ENCODE measurements around the gene DIPK1C.

The DIPK1C gene

DNA sequence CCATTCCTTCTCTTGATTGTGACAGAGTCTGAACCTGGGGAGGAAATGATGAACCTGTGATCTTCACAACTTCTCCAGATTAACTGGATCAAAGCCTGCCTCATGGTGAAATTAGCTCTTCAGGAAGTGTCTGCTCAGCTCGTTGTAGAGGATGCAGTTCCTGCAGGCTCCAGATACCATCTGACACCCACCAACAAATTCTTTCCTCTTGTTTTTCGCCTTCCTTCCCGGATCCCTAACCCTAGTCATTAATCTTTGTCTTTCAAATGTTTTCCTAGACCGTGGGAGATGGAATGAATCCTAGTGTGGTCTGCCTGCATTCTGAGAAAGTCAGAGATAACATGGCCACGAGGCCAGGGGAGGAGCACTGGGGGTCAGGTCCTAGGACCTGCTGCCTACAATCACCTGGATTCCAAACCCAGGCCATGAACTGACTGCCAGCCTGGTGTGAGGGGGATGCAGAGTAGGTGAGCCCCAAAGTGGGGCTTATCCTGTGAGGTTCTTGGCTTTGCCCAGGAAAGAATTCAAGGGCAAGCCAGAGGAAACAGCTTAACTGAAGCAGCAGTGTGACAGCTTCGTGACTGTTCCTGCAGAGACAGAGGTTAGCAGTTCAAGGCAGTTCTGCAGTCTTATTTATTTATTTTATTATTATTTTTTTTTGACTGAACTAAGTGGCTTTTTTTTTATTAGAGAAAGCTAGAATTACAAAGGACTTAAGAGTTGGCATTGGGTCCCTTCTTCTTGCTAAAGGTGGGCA is 67.8 kb downstream of the DIPK1C start:
- H3K4me1 ChIP-seq, result peaks cover 73% of the 10 kb centered on the region
- H4K20me1 ChIP-seq, result no peaks in the 10 kb centered on the region
- H3K36me3 ChIP-seq, result no peaks in the 10 kb centered on the region
- peak overlapping the region; percentile 43 for H3K4me2 ChIP-seq
- peaks cover 27% of the 10 kb centered on the region for H3K9me3 ChIP-seq
- no peak overlapping the region for H3K9ac ChIP-seq
- H3K27me3 ChIP-seq, result no peaks in the 10 kb centered on the region
- no peak for TF ChIP-seq Cebpa-rat (IDR thresholded peaks at IDR 0.05)
- H3K27ac ChIP-seq, result peak overlapping the region; percentile 58
- H3K4me3 ChIP-seq, result no peak overlapping the region

DNA sequence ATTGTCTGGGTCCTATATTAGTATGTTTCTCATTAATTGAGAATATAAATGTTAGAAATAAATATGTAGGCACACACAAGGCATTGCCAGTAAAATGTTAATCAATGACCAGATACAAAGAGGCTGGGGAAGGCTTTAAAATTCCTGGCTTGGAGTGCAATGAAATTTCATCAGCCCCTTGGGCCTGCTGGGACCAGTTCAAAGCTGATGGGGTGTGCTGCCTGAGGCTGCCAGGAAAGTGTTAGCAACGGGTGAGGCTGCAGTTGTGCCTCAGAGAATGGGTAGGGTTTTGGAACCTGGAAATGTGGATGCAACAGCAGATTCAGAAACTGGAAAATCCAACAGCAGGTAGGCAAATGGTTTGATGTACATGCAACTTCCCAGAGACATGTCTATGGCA is 68.9 kb downstream of the DIPK1C start:
- H3K9ac ChIP-seq, result no peak overlapping the region
- no peaks in the 10 kb centered on the region for H3K36me3 ChIP-seq
- no peak for TF ChIP-seq Cebpa-rat (IDR thresholded peaks at IDR 0.05)
- no peak overlapping the region for H3K4me3 ChIP-seq
- H3K9me3 ChIP-seq, result peaks cover 17% of the 10 kb centered on the region
- H3K4me2 ChIP-seq, result no peak overlapping the region; the same call in 1 of the 2 replicates
- H3K27me3 ChIP-seq, result no peaks in the 10 kb centered on the region
- H4K20me1 ChIP-seq, result no peaks in the 10 kb centered on the region
- peaks cover 68% of the 10 kb centered on the region for H3K4me1 ChIP-seq
- peak overlapping the region; percentile 58; the same call in 1 of the 2 replicates for H3K27ac ChIP-seq

DNA sequence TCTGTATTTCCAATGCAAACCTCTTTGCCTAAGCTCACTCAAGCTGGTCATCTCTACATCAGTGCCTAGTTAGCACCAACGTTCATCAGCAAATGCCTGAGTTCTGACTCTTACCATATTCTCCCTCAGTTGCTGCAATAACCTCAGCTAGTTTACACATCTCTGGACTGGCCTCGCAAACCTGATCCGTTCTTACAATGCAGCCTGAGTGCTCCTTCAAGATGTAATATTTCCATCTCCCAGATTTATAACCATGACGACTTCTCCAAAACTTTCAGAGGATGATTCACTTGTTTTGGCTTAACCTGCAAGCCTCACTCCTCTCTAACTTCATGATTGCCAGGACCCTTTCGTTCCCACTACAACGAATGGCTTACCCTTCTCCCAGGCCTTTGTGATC is 69.7 kb downstream of the DIPK1C start:
- H3K36me3 ChIP-seq, result 0 out of 2 replicates have a peak, but pooled peaks cover 4% of the 10 kb centered on the region

More for the DNA sequence above, 69.7 kb downstream of the DIPK1C start:
- Histone ChIP-seq H3K27ac (no peak overlapping the region), H3K9me3 (peaks cover 21% of the 10 kb centered on the region), H3K27me3 (no peaks in the 10 kb centered on the region), H3K4me1 (peaks cover 64% of the 10 kb centered on the region), H4K20me1 (no peaks in the 10 kb centered on the region), H3K9ac (no peak overlapping the region), H3K4me2 (no peak overlapping the region), H3K4me3 (no peak overlapping the region)
- TF ChIP-seq Cebpa-rat (IDR thresholded peaks at IDR 0.05), result no peak

Data from BLaER1 (cell line).